Measurements from ENCODE around the gene KRTAP20-2.

- no peak for TF ChIP-seq CTCF (conservative IDR thresholded peaks at IDR 0.05; ENCODE audit: low read length)
- no peak for TF ChIP-seq EZH2phosphoT487 (IDR thresholded peaks at IDR 0.05; ENCODE audit: borderline replicate concordance)
Observed at GRCh38 chr21:30684506-30684905, 49.5 kb downstream of the KRTAP20-2 start.

Measured in Loucy (cell line).